ENCODE results near the gene ACSL5.
"Not testable (repeated sequence)": the region's sequence is repeated elsewhere in the genome, so short reads cannot be mapped to it uniquely, and the experiment has no call there.

- TF ChIP-seq CTCF, EZH2phosphoT487, EZH2 (IDR thresholded peaks at IDR 0.05): not testable (repeated sequence)
Observed at GRCh38 chr10:112464074-112464473, 90.2 kb downstream of the ACSL5 start.

Measured in neural progenitor cell (in vitro differentiated cells).